Keratinocyte (primary cell): ENCODE measurements around the gene KDM7A.

Experiments used
- EZH2 ChIP-seq: IDR thresholded peaks from one replicate; pipeline ENCODE4 v1.6.1; 2012; ENCODE audit warnings: inconsistent platforms, mild to moderate bottlenecking, low read length, moderate library complexity
- TF ChIP-seq, protein P1 (sequence below), 3 experiments: IDR thresholded peaks in 1 of 3; conservative IDR thresholded peaks in 1 of 3; optimal IDR thresholded peaks in 1 of 3; 2 replicates in 2 of 3; 3 replicates in 1 of 3; pipeline versions ENCODE3 to v1.5.1; 2011; ENCODE audit warnings: low read length in 3 of 3, mild to moderate bottlenecking in 3 of 3, moderate library complexity in 2 of 3, control low read depth in 1 of 3, inconsistent platforms in 1 of 3; ENCODE audit not compliant: insufficient read depth in 2 of 3; ENCODE audit errors: extremely low read depth in 1 of 3

DNA sequence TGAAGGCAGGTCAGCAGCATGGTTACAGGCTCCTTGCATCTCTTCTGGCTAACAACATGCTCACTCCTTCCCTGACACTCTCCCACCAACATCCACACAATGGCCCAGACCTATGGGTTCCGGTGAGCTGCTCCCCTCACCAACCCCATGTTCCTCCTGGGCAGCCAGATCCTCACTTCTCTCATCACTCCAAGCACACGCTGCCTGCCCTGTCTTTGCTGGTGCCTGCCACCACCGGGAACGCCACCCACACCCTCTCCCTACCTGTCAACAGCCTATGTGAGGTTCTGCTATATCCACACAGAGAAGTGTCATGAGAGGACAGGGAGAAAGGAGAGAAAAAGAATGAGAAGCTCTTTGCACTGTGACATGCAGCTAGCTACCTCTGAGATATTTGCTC lies 128.6 kb downstream of the KDM7A start:
- TF ChIP-seq, protein P1, sequence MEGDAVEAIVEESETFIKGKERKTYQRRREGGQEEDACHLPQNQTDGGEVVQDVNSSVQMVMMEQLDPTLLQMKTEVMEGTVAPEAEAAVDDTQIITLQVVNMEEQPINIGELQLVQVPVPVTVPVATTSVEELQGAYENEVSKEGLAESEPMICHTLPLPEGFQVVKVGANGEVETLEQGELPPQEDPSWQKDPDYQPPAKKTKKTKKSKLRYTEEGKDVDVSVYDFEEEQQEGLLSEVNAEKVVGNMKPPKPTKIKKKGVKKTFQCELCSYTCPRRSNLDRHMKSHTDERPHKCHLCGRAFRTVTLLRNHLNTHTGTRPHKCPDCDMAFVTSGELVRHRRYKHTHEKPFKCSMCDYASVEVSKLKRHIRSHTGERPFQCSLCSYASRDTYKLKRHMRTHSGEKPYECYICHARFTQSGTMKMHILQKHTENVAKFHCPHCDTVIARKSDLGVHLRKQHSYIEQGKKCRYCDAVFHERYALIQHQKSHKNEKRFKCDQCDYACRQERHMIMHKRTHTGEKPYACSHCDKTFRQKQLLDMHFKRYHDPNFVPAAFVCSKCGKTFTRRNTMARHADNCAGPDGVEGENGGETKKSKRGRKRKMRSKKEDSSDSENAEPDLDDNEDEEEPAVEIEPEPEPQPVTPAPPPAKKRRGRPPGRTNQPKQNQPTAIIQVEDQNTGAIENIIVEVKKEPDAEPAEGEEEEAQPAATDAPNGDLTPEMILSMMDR (optimal IDR thresholded peaks at IDR 0.05 in 1 of 3, IDR thresholded peaks at IDR 0.05 in 1 of 3, conservative IDR thresholded peaks at IDR 0.05 in 1 of 3; ENCODE audit: extremely low read depth in 1 of 3, insufficient read depth in 2 of 3, low read length in 3 of 3) = no peak
- no peak for TF ChIP-seq EZH2
